ENCODE measurements around the gene FTO.

- TF ChIP-seq CTCF (IDR thresholded peaks at IDR 0.05) (no peak), POLR2A (IDR thresholded peaks at IDR 0.05) (no peak)
Measured at GRCh38 chr16:54176376-54176901, 472.5 kb downstream of the FTO start.

Data from uterus (tissue), 2 donors.